ENCODE results near the gene PIGQ.
A peak's percentile ranks its signal among the peaks of the same experiment; 100 is the strongest.

PIGQ gene

DNA sequence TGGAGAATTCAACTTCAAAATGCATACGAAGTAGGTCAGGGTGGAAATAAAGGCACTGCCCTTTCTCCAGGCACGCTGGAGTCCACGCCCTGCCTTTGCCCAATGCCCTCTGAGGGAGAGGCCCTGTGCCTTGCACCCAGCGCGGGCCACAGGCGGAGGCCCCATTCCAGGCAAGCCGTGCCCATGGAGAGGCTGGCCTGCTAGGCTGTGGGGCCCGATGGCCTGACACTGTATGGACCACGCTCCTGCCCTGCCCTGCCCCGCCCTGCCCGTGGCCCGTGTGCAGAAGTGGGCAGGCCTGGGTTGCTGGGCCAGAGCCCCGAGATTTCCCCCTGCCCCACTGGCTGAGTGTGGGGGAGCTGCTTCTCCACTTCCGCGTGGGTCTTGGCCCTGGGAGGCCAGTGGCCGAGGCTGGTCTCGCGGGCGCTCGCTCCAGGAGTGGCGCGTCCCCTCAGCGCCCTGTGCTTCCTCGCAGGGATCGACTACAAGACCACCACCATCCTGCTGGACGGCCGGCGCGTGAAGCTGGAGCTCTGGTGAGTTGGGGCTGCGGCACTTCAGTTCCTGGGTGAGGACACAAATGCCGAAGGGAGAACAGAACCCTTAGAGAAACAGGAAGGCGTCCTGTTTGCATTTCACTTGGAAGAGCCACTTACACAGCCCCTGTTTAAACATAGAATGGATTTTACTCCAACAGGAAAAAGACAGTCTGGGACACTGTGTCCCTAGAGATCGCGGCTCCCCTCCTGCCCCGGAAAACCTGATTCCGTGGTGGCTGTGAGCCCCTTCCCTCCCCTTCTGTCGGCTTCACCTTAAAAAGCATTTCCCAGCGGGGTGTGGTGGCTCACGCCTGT is 47.2 kb downstream of the PIGQ start:
- no peaks in the 10 kb centered on the region for H3K9me3 ChIP-seq (ENCODE audit: control insufficient read depth, low read length)
- H3K27ac ChIP-seq (ENCODE audit: low read depth, low read length, severe bottlenecking): no peak overlapping the region
- H3K36me3 ChIP-seq (ENCODE audit: control insufficient read depth, insufficient read depth, low read length): peaks cover 10% of the 10 kb centered on the region
- H3K4me1 ChIP-seq (ENCODE audit: control insufficient read depth, insufficient read depth, low read length, poor library complexity, severe bottlenecking): peaks cover 6% of the 10 kb centered on the region
- 95 to 96% methylated on average over 35 to 38 of the region's 39 CpGs for WGBS, 2 experiments (ENCODE audit: insufficient coverage in 2 of 2)
- H3K4me3 ChIP-seq (ENCODE audit: extremely low read depth, insufficient read depth, low read length, poor library complexity, severe bottlenecking): no peak overlapping the region

DNA sequence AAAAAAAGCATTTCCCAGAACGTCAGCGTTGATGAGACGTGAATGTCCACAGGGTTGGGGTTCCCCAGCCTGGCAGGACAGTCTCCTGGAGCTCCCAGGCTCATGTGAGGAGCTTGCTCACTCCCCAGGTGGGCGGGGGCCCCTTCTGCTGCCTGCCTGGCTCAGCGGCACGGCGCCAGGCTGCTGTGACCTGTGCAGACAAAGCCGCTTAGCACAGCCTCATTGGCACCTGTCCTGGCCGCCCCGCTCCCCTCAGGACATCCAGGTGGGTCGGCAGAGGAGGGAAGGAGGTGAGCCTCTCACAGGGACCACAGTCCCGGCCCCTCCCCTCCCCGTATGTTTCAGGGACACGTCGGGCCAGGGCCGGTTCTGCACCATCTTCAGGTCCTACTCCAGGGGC is 48.1 kb downstream of the PIGQ start:
- 90 to 96% methylated on average over 7 to 16 of the region's 16 CpGs for WGBS, 2 experiments (ENCODE audit: insufficient coverage in 2 of 2)
- H3K9me3 ChIP-seq (ENCODE audit: control insufficient read depth, low read length): no peaks in the 10 kb centered on the region
- H3K4me1 ChIP-seq (ENCODE audit: control insufficient read depth, insufficient read depth, low read length, poor library complexity, severe bottlenecking): peaks cover 11% of the 10 kb centered on the region
- H3K36me3 ChIP-seq (ENCODE audit: control insufficient read depth, insufficient read depth, low read length): peaks cover 10% of the 10 kb centered on the region
- no peak overlapping the region for H3K27ac ChIP-seq (ENCODE audit: low read depth, low read length, severe bottlenecking)
- no peak overlapping the region for H3K4me3 ChIP-seq (ENCODE audit: extremely low read depth, insufficient read depth, low read length, poor library complexity, severe bottlenecking)

DNA sequence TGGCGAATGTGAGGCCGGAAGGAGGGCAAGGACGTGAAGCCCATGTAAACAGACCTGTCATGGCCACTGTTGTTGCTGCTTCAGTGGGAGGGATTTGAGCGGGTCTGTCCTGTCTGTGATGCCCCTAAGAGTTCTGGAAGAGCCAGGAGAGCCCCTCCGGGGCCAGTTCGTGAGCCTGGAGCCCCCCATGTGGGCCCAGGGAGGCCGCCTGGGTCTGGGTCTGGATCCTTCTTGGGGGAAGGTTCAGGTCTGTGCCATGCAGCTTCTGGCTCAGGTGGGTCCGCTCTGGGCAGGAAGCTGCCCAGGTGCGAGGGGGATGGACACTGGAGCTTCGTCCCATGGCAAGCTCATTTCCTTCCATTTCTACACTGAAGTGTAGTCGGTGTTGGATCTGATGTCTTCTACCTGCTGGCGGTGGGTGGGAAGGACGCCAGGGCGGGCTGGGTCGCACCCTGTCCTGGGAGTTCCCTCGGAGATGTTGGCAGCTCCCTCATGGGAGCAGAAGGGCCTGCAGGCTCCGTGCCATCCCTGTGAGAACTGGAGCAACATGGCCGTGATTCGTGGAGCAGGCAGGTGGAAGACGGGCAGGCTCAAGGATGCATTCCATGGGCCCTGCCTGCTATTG is 49.8 kb downstream of the PIGQ start:
- peaks cover 3% of the 10 kb centered on the region for H3K36me3 ChIP-seq (ENCODE audit: control insufficient read depth, insufficient read depth, low read length)
- H3K4me3 ChIP-seq (ENCODE audit: extremely low read depth, insufficient read depth, low read length, poor library complexity, severe bottlenecking): no peak overlapping the region
- WGBS, 2 experiments (ENCODE audit: insufficient coverage in 2 of 2): 93 to 96% methylated on average over 18 of the region's 20 CpGs

DNA sequence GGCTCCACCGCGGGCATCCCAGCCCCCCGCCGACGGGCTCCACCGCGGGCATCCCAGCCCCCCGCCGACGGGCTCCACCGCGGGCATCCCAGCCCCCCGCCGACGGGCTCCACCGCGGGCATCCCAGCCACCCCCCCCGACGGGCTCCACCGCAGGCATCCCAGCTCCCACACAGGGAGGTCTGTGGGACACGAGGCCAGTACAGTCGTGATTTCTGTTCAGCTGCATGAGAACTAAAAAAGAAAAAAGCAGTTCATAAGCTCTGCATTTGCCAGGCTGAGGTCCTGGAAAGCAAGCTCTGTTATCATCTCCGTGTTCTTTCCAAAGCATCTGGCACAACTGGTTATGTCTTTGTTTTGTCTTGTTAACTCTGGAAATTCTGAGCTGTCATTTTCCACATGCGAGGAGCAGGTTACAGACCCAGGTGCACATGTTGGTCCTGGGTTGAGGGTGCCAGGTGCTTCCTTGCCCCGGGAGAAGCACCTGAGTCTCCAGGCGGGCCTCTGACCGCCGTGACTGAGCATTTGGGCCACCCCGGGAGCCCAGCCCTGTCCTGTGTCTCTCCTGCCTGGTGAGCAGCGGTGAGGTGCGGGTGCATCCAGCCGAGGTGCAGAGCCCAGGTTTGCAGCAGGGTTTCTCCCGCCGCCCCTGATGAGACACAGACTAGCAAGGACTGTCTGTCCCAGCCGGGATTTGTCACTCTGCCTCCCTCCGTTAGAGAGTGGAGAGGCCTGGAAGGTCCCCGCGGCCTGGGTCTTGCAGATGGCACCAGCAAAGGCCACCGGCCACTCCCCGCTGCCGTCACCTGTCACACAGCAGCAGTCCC is 51.1 kb downstream of the PIGQ start:
- peaks cover 11% of the 10 kb centered on the region for H3K4me1 ChIP-seq (ENCODE audit: control insufficient read depth, insufficient read depth, low read length, poor library complexity, severe bottlenecking)
- no peak overlapping the region for H3K4me3 ChIP-seq (ENCODE audit: extremely low read depth, insufficient read depth, low read length, poor library complexity, severe bottlenecking)
- H3K36me3 ChIP-seq (ENCODE audit: control insufficient read depth, insufficient read depth, low read length): peaks cover 9% of the 10 kb centered on the region
- H3K27ac ChIP-seq (ENCODE audit: low read depth, low read length, severe bottlenecking): peak overlapping the region; percentile 10
- WGBS, 2 experiments (ENCODE audit: insufficient coverage in 2 of 2): 94% methylated on average over 28 to 34 of the region's 41 CpGs
- H3K9me3 ChIP-seq (ENCODE audit: control insufficient read depth, low read length): no peaks in the 10 kb centered on the region

More for the DNA sequence above, 49.8 kb downstream of the PIGQ start:
- Histone ChIP-seq H3K9me3 (ENCODE audit: control insufficient read depth, low read length) (no peaks in the 10 kb centered on the region), H3K27ac (ENCODE audit: low read depth, low read length, severe bottlenecking) (no peak overlapping the region), H3K4me1 (ENCODE audit: control insufficient read depth, insufficient read depth, low read length, poor library complexity, severe bottlenecking) (peaks cover 11% of the 10 kb centered on the region)

DNA sequence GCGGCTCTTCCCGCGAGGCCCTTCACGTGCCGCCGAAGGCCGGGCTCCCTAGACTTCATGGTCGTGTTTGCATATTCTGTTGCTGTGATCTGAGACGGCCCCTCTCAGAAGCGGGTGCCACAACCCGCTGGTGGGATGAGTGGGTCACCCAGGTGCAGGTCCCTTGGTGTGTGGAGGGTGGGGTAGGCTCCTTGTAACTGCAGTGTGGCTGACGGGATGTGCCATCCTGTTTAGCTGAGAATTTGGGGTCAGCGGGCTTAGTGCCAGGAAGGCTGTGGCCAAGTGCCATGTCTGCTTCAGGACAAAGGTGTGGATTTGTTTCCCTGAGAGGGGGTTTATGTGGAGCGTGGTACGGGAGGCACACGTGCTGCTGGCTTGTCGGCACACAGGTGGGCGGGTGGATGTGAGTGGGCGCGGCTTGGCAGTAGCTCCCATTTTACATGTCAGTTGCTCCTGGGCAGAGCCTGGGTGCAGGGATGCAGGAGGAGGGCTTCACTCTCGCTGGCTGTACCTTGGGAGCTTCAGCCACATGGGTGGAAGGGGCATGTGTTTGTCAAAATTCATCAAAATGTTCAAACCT is 51.8 kb downstream of the PIGQ start:
- Histone ChIP-seq H3K4me3 (ENCODE audit: extremely low read depth, insufficient read depth, low read length, poor library complexity, severe bottlenecking) (no peak overlapping the region), H3K9me3 (ENCODE audit: control insufficient read depth, low read length) (no peaks in the 10 kb centered on the region), H3K4me1 (ENCODE audit: control insufficient read depth, insufficient read depth, low read length, poor library complexity, severe bottlenecking) (peaks cover 11% of the 10 kb centered on the region), H3K36me3 (ENCODE audit: control insufficient read depth, insufficient read depth, low read length) (peaks cover 13% of the 10 kb centered on the region), H3K27ac (ENCODE audit: low read depth, low read length, severe bottlenecking) (no peak overlapping the region)
- 94 to 95% methylated on average over 18 to 21 of the region's 21 CpGs for WGBS, 2 experiments (ENCODE audit: insufficient coverage in 2 of 2)

DNA sequence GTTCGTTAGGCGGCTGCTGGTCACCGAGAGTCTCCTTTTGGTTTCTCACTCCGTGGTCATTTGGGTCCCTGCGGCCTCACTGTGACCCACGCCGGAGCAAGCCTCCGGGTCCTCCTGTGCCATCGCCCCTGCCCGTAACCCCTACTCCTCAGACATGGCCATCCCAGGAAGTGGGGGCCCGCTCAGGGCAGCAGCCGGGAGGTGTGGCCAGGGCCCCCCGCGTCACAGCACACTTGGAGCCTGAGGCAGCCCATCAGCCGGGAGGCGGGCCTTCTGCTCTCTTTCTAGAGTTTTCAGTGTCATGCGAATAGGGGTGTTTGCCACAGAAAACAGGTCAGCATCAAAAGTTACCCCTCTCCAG is 53.1 kb downstream of the PIGQ start:
- no peak overlapping the region for H3K27ac ChIP-seq (ENCODE audit: low read depth, low read length, severe bottlenecking)
- 91 to 92% methylated on average over 15 to 16 of the region's 17 CpGs for WGBS, 2 experiments (ENCODE audit: insufficient coverage in 2 of 2)
- no peak overlapping the region for H3K4me3 ChIP-seq (ENCODE audit: extremely low read depth, insufficient read depth, low read length, poor library complexity, severe bottlenecking)
- peaks cover 15% of the 10 kb centered on the region for H3K4me1 ChIP-seq (ENCODE audit: control insufficient read depth, insufficient read depth, low read length, poor library complexity, severe bottlenecking)
- H3K9me3 ChIP-seq (ENCODE audit: control insufficient read depth, low read length): no peaks in the 10 kb centered on the region
- H3K36me3 ChIP-seq (ENCODE audit: control insufficient read depth, insufficient read depth, low read length): peaks cover 20% of the 10 kb centered on the region

DNA sequence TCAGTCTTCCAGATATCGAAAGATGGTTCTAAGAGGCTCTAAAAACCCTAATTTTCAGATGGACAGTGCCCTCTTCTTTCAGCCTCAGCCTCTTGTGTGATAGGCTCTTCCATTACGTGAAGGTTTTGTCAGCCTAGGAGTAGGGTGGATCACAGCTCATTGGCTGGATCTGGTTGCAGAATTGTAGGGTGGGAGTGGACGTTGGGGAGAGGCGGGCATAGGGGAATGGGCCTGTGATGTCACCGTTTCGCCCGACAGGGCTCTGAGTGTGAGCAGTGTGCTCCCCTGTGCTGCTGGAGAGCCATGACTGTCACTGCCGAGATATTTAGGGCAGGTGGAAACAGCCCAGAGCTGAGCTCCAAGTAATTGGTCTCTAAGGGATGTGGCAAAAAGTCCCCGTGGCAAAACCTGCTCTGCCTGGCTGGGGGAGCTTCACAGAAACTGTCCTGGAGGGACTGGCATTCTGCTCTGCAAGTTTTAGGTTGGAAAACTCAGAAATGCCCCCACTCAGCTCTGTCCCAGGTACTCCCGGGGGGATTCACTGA is 54.8 kb downstream of the PIGQ start:
- WGBS, 2 experiments (ENCODE audit: insufficient coverage in 2 of 2): 94 to 96% methylated on average over 10 of the region's 10 CpGs
- H3K36me3 ChIP-seq (ENCODE audit: control insufficient read depth, insufficient read depth, low read length): peaks cover 28% of the 10 kb centered on the region
- H3K9me3 ChIP-seq (ENCODE audit: control insufficient read depth, low read length): no peaks in the 10 kb centered on the region
- no peak overlapping the region for H3K4me3 ChIP-seq (ENCODE audit: extremely low read depth, insufficient read depth, low read length, poor library complexity, severe bottlenecking)
- peaks cover 29% of the 10 kb centered on the region for H3K4me1 ChIP-seq (ENCODE audit: control insufficient read depth, insufficient read depth, low read length, poor library complexity, severe bottlenecking)
- no peak overlapping the region for H3K27ac ChIP-seq (ENCODE audit: low read depth, low read length, severe bottlenecking)

DNA sequence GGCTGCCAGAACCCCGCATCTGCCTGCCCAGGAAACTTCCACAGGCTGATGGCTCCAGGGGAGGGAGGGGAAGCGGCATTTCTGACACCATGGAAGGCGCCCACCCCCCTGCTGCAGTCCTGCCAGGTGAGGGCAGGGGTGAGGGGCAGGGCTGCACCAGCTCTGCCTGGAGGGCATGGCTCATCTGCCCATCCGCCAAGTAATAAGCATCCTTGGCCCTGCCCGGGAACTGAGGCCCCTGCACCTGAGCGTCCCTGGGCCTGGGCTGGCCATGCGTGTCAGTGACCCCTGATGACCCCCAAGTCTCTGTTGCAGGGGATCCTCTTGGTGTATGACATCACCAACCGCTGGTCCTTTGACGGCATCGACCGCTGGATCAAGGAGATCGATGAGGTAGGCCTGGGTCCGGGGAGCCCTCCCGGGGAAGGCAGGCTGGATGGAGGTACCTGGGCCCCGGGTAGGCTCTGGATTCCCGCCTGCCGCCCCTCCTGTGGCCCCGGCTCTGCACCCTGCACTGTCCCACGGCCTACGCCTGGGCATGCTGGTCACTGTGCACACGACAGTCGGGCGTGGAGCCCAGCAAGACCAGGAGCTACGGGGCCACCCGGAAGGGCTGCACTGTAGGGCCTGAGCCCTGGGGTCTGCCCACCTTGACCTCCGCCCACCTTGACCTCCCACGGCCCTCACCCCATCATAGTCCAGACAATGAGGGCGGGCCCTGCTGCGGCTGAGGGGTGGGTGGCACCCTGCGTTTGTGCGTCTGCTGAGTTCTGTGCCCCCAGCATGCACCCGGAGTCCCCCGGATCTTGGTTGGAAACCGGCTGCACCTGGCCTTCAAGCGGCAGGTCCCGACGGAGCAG is 55.6 kb downstream of the PIGQ start:
- no peaks in the 10 kb centered on the region for H3K9me3 ChIP-seq (ENCODE audit: control insufficient read depth, low read length)
- peaks cover 37% of the 10 kb centered on the region for H3K4me1 ChIP-seq (ENCODE audit: control insufficient read depth, insufficient read depth, low read length, poor library complexity, severe bottlenecking)
- 93 to 94% methylated on average over 35 to 37 of the region's 37 CpGs for WGBS, 2 experiments (ENCODE audit: insufficient coverage in 2 of 2)

DNA sequence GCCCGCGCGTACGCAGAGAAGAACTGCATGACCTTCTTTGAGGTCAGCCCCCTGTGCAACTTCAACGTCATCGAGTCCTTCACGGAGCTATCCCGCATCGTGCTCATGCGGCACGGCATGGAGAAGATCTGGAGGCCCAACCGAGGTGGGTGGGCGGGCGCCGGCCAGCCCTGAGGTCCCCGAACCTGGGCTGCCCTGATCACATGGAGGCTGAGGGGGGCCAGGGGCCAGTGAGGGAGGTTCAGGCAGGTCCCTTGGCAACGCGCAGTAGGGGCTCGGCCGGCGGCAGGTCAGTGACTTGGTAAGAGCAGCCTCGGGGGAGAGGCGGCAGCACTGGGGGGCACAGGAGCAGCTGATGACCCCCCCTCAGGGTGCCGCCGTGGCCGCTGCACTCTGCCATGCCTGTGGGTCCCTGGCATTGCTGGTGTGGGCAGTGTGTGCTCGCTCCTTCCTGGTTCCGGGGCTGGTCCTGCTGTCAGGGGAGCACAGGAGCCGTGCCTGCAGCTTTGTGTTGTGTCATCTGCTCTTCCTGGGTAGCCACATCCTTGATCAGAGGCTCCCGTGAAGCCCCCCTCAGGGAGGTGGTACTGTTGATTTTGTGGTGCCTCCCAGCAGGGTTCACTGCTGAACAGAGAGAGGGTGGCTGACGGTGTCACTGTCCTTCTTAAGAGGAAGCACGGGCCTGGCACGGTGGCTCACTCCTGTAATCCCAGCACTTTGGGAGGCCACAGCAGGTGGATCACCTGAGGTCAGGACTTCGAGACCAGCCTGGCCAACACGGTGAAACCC is 56.4 kb downstream of the PIGQ start:
- H3K27ac ChIP-seq (ENCODE audit: low read depth, low read length, severe bottlenecking): peak overlapping the region; percentile 68
- WGBS, 2 experiments (ENCODE audit: insufficient coverage in 2 of 2): 93 to 97% methylated on average over 34 to 35 of the region's 35 CpGs
- H3K9me3 ChIP-seq (ENCODE audit: control insufficient read depth, low read length): no peaks in the 10 kb centered on the region
- peaks cover 45% of the 10 kb centered on the region for H3K4me1 ChIP-seq (ENCODE audit: control insufficient read depth, insufficient read depth, low read length, poor library complexity, severe bottlenecking)
- no peak overlapping the region for H3K4me3 ChIP-seq (ENCODE audit: extremely low read depth, insufficient read depth, low read length, poor library complexity, severe bottlenecking)
- H3K36me3 ChIP-seq (ENCODE audit: control insufficient read depth, insufficient read depth, low read length): peaks cover 28% of the 10 kb centered on the region

More for the DNA sequence above, 55.6 kb downstream of the PIGQ start:
- H3K36me3 ChIP-seq (ENCODE audit: control insufficient read depth, insufficient read depth, low read length): peaks cover 28% of the 10 kb centered on the region
- no peak overlapping the region for H3K27ac ChIP-seq (ENCODE audit: low read depth, low read length, severe bottlenecking)
- no peak overlapping the region for H3K4me3 ChIP-seq (ENCODE audit: extremely low read depth, insufficient read depth, low read length, poor library complexity, severe bottlenecking)

Measured in mesodermal cell (in vitro differentiated cells).